Measurements from ENCODE around the gene SYT5. TPM values are rescaled to one million over a fixed set of nuclear protein-coding genes. Genes with fewer than 3 reads are reported as not detected.
A peak's percentile ranks its signal among the peaks of the same experiment; 100 is the strongest.

Gene SYT5
- total RNA-seq, 1 experiment from 2014 or later = 0.71 TPM

GRCh38 chr19:55208880-55209692, 29.0 kb upstream of the SYT5 start, which contains the start of gene PTPRH:
TSS of gene PTPRH (minus strand) at chr19:55209501. CDS start at chr19:55209433, 68 bp downstream.
- peak; percentile 95 for DNase-seq (ENCODE audit: low spot score)

GRCh38 chr19:55206664-55207500, 26.8 kb upstream of the SYT5 start:
- DNase-seq (ENCODE audit: low spot score) = peak; percentile 99

GRCh38 chr19:55202199-55202598, 22.1 kb upstream of the SYT5 start:
- peak; percentile 35 for DNase-seq (ENCODE audit: low spot score)

DNA sequence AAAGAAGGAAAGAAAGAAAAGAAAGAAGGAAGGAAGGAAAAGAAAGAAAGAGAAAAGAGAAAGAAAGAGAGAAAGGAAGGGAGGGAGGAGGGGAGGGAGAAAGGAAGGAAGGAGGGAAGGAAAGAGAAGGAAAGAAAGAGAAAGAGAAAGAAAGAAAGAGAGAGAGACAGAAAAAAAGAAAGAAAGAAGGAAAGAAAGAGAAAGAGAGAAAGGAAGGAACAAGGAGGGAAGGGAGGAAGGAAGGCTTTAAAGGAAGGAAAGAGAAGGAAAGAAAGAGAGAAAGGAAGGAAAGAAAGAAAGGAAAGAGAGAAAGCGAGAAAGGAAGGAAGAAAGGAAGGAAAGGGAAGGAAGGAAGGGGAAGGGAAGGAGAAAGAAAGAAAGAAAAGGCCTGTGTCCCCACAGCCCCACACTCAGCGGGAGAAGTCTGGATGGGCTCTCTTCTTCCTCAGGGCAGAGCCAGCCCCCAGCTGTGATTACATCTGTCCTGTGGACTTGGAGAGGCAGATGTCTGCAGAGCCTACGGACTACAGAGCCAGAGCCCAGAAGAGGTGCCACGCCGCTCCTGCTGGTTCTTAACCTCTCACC, 19.6 kb upstream of the SYT5 start:
- DNase-seq (ENCODE audit: low spot score) = no peak

- no peak for DNase-seq (ENCODE audit: low spot score)
These were observed 18.6 kb upstream of the SYT5 start for GRCh38 chr19:55198651-55199050.

- no peak for DNase-seq (ENCODE audit: low spot score)
These were observed 17.4 kb upstream of the SYT5 start for GRCh38 chr19:55197528-55197927.

DNA sequence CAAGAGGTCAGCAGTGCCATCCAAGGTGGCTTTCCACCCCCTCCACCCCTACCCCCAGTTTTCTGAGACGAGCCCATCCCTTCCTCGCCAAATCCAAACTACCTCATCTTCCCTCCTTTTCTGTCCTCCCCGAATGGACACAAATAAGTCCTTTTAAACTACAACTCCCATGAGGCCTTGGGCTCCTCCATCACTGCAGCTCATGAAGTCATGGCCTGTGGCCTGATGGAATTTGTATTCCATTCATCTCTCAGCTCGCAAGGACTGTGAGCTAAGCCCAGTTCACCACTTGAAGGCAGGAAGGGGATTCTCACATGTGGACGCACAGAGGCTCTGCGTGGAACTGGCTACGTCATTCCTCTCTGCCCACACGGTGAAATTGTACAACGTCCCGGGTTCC, 16.7 kb upstream of the SYT5 start:
- peak; percentile 51 for DNase-seq (ENCODE audit: low spot score)

- no peak for DNase-seq (ENCODE audit: low spot score)
These were observed 13.4 kb upstream of the SYT5 start for GRCh38 chr19:55193481-55193880.

DNA sequence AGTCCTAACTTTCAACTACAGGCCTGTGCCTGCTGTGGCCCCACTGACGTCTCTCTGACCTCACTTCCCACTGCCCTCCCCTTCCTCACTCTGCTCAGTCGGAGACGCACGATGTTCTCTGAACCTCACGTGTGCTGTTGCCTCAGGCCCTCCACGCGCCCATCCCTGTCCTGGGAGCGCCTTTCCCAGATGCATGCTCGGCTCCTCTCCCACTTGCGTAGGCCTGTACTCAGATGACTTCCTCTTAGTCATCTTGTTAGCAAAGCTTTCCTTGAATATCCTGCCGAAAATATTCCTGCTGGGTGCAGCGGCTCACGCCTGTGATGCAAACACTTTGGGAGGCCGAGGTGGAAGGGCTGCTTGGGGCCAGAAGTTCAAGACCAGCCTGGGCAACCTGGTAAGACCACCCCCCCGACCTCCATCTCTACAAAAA, 9.3 kb upstream of the SYT5 start:
- no peak for DNase-seq (ENCODE audit: low spot score)

DNA sequence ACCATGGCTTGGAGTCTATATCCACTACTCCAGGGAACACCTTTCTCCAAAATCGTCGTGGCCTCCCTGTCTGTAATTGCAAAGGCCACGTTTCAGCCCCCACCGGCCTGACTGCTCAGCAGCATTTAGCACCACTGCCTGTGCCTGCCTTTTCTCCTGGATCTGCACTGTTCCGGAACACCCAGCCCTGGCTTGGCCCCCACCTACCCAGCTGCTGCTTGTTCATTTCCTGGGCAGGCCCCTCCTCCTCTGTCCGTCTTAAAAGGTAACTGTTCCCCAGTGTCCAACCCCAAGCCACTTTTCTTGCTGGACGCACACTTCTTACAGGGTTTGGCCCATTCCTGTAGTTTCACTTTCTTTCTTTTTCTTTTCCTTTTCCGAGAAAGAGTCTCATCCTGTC, 8.5 kb upstream of the SYT5 start:
- DNase-seq (ENCODE audit: low spot score) = no peak

DNA sequence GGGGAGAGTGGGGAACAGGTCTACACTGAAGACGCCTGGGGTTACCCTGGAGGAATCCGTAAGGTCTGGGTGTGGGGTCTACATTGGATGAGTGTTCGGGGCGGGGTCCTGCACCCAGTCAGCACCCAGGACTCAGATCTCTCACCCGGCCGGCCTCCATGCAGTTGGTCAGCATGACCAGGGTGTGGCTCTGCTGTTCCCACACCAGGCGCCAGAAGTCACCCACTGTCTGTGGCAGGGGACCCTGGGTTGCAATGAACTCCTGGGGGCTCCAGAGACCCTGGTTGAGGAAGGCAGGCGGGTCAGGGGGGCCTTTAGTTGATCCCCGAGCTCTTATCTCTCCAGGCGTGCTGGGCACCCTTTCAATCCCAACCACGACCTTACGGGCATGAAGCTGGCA, 6.0 kb upstream of the SYT5 start:
- DNase-seq (ENCODE audit: low spot score) = no peak

DNA sequence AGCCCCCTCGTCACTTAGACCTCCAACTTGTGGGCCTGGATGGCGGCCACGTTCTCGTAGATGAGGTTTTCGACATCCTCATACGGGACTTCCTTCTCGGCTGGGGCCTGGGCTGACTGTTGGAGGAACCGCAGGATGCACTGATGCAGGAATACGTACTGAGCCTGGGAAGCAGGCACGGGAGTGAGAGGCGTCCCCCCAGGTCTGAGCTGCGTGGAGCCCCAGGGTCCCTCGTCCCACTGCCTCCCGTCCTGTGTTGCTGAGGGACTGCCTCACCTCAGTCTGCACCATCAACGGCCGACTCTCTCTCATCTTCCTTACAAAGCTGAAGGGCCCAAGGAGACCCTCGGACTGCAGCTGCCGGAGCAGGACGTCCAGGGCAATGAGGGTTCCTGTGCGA, 1.7 kb upstream of the SYT5 start:
- no peak for DNase-seq (ENCODE audit: low spot score)

DNA sequence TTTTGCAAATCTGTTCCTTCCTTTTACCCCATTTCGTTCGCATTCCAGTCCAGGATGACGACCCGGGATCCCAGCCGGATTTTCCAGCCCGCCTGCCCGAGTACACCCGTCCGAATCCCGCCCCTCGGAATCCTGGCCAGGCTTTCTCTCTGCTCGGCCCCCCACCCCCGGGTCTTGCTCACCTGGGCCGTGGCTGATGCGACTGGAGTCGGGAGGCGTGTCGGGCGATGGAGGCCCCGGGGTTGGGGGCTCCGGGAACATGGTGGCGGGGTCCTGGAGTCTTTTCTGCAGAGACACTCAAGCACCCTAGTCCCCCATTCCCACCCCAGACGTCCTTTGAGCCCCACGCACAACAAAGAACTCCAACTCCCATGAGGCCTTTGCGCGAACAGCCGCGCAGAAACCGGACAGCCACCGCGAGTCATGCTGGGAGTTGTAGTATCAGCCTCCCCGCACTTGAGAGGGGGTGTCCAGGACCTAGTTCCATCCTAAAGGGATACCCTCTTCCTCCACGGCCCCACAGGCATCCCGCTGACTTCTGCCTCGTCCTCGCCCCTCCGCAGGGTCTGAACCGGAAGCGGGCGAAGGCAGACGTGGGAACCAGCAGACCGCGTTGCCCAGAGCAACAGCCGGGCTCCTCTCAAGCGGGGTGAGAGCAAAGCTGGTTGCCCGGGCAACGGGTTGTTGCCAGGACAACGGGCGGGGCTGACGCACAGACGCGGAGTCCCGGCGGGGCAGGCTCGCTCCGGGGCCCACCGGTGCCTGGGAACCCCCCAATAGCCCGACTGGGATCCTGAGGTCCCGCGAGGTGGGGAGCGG, 1.1 kb downstream of the SYT5 start:
- DNase-seq (ENCODE audit: low spot score) = no peak

DNA sequence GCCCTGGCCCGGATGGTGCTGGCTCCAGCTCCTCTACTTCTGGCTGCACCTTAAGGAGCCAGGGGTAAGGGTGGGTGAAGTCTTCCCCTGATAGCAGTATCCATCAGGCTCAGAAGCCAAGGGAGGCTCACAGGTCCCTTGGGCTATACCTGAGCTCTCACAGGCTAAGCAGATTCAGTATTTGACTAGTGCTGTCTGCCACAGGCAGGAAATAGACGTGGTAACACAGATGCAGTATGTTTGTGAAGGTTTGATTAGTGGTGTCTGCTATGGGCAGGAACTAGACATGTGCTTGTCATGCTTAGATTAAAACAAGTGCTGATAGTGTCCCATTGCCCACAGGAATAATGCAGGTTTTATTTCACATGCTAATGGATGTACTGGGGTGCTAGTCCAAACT, 4.0 kb downstream of the SYT5 start:
- peak; percentile 23 for DNase-seq (ENCODE audit: low spot score)

- DNase-seq (ENCODE audit: low spot score) = no peak
These were observed 4.8 kb downstream of the SYT5 start for GRCh38 chr19:55175117-55175867.

- DNase-seq (ENCODE audit: low spot score) = no peak
These were observed 5.5 kb downstream of the SYT5 start for GRCh38 chr19:55174425-55175116.

GRCh38 chr19:55173714-55174409, 6.2 kb downstream of the SYT5 start:
- DNase-seq (ENCODE audit: low spot score) = peak; percentile 87

- no peak for DNase-seq (ENCODE audit: low spot score)
These were observed 6.8 kb downstream of the SYT5 start for GRCh38 chr19:55173186-55173713.

GRCh38 chr19:55172741-55173140, 7.3 kb downstream of the SYT5 start:
- no peak for DNase-seq (ENCODE audit: low spot score)
